ENCODE results near the gene LSM3. TPM values are rescaled to one million over a fixed set of nuclear protein-coding genes. Genes with fewer than 3 reads are reported as not detected.

LSM3 gene
- total and polyA plus RNA-seq, 9 of the 15 experiments (the other 6 are each of a cell fraction or from before 2014, with no cell fraction given): 33.8 to 203 (median 61.2) TPM

DNA sequence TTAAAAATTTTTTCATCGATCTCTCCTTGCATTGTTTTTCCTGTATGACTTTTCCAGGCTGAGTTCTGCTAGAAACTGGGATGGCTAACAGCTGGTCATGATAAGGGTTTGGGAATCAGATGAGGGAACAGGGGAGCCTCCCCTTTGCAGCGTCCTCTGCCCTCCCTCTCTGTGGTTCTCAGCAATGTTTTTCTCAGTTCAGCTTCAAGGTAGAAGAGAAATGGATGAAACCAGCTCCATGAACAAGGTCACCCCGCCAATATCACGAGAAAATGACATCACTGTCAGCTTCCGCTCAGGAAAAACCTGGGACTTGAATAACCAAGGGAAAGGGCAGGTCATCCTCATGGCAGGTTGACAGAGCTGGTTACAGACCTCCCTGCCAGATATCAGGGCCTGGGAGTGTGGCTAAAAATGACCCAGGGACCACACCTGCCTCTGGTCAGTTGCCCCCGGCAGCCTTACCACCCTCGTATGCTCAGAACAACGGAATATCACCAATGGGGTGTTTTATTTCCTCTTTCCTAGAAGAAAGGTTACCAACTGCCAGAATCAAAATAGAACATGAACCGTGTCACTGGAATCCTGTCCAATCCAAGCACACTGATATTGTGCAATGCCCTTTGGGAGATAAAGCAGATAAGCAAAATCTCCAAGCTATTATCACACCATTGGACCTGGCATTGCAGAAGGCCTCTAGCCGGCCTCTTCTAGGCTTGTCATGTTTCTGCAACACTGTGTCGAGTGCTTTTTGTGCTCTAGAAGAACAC is 26.1 kb downstream of the LSM3 start (continued):
- TF ChIP-seq, protein P1, sequence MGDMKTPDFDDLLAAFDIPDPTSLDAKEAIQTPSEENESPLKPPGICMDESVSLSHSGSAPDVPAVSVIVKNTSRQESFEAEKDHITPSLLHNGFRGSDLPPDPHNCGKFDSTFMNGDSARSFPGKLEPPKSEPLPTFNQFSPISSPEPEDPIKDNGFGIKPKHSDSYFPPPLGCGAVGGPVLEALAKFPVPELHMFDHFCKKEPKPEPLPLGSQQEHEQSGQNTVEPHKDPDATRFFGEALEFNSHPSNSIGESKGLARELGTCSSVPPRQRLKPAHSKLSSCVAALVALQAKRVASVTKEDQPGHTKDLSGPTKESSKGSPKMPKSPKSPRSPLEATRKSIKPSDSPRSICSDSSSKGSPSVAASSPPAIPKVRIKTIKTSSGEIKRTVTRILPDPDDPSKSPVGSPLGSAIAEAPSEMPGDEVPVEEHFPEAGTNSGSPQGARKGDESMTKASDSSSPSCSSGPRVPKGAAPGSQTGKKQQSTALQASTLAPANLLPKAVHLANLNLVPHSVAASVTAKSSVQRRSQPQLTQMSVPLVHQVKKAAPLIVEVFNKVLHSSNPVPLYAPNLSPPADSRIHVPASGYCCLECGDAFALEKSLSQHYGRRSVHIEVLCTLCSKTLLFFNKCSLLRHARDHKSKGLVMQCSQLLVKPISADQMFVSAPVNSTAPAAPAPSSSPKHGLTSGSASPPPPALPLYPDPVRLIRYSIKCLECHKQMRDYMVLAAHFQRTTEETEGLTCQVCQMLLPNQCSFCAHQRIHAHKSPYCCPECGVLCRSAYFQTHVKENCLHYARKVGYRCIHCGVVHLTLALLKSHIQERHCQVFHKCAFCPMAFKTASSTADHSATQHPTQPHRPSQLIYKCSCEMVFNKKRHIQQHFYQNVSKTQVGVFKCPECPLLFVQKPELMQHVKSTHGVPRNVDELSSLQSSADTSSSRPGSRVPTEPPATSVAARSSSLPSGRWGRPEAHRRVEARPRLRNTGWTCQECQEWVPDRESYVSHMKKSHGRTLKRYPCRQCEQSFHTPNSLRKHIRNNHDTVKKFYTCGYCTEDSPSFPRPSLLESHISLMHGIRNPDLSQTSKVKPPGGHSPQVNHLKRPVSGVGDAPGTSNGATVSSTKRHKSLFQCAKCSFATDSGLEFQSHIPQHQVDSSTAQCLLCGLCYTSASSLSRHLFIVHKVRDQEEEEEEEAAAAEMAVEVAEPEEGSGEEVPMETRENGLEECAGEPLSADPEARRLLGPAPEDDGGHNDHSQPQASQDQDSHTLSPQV (IDR thresholded peaks at IDR 0.05): peak; percentile 91
- TF ChIP-seq, protein P2, sequence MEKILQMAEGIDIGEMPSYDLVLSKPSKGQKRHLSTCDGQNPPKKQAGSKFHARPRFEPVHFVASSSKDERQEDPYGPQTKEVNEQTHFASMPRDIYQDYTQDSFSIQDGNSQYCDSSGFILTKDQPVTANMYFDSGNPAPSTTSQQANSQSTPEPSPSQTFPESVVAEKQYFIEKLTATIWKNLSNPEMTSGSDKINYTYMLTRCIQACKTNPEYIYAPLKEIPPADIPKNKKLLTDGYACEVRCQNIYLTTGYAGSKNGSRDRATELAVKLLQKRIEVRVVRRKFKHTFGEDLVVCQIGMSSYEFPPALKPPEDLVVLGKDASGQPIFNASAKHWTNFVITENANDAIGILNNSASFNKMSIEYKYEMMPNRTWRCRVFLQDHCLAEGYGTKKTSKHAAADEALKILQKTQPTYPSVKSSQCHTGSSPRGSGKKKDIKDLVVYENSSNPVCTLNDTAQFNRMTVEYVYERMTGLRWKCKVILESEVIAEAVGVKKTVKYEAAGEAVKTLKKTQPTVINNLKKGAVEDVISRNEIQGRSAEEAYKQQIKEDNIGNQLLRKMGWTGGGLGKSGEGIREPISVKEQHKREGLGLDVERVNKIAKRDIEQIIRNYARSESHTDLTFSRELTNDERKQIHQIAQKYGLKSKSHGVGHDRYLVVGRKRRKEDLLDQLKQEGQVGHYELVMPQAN (IDR thresholded peaks at IDR 0.05; ENCODE audit: borderline replicate concordance): no peak
- TF ChIP-seq, protein P3, sequence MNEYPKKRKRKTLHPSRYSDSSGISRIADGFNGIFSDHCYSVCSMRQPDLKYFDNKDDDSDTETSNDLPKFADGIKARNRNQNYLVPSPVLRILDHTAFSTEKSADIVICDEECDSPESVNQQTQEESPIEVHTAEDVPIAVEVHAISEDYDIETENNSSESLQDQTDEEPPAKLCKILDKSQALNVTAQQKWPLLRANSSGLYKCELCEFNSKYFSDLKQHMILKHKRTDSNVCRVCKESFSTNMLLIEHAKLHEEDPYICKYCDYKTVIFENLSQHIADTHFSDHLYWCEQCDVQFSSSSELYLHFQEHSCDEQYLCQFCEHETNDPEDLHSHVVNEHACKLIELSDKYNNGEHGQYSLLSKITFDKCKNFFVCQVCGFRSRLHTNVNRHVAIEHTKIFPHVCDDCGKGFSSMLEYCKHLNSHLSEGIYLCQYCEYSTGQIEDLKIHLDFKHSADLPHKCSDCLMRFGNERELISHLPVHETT (CRISPR knock-in tag; conservative IDR thresholded peaks at IDR 0.05 in 1 of 2, IDR thresholded peaks at IDR 0.05 in 1 of 2): peak in 1 of 2 experiments; percentile 74; a peak in 1 of 4 replicates
- no peak for TF ChIP-seq HMG20A (CRISPR knock-in tag; conservative IDR thresholded peaks at IDR 0.05)
- TF ChIP-seq ESRRB (CRISPR knock-in tag; IDR thresholded peaks at IDR 0.05; ENCODE audit: borderline replicate concordance): no peak
- TF ChIP-seq, protein P4, sequence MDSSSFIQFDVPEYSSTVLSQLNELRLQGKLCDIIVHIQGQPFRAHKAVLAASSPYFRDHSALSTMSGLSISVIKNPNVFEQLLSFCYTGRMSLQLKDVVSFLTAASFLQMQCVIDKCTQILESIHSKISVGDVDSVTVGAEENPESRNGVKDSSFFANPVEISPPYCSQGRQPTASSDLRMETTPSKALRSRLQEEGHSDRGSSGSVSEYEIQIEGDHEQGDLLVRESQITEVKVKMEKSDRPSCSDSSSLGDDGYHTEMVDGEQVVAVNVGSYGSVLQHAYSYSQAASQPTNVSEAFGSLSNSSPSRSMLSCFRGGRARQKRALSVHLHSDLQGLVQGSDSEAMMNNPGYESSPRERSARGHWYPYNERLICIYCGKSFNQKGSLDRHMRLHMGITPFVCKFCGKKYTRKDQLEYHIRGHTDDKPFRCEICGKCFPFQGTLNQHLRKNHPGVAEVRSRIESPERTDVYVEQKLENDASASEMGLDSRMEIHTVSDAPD (CRISPR knock-in tag; IDR thresholded peaks at IDR 0.05): no peak
- peak in 1 of 2 experiments; percentile 78; a peak in 2 of 4 replicates for TF ChIP-seq TBL1XR1 (IDR thresholded peaks at IDR 0.05; ENCODE audit: low read length in 2 of 2)
- peak; percentile 65 for TF ChIP-seq GABPA (tag; conservative IDR thresholded peaks at IDR 0.05; ENCODE audit: low read depth)
- TF ChIP-seq, protein P5, sequence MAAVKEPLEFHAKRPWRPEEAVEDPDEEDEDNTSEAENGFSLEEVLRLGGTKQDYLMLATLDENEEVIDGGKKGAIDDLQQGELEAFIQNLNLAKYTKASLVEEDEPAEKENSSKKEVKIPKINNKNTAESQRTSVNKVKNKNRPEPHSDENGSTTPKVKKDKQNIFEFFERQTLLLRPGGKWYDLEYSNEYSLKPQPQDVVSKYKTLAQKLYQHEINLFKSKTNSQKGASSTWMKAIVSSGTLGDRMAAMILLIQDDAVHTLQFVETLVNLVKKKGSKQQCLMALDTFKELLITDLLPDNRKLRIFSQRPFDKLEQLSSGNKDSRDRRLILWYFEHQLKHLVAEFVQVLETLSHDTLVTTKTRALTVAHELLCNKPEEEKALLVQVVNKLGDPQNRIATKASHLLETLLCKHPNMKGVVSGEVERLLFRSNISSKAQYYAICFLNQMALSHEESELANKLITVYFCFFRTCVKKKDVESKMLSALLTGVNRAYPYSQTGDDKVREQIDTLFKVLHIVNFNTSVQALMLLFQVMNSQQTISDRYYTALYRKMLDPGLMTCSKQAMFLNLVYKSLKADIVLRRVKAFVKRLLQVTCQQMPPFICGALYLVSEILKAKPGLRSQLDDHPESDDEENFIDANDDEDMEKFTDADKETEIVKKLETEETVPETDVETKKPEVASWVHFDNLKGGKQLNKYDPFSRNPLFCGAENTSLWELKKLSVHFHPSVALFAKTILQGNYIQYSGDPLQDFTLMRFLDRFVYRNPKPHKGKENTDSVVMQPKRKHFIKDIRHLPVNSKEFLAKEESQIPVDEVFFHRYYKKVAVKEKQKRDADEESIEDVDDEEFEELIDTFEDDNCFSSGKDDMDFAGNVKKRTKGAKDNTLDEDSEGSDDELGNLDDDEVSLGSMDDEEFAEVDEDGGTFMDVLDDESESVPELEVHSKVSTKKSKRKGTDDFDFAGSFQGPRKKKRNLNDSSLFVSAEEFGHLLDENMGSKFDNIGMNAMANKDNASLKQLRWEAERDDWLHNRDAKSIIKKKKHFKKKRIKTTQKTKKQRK (IDR thresholded peaks at IDR 0.05; ENCODE audit: borderline replicate concordance, low read depth, low read length): no peak
- TF ChIP-seq, protein P6, sequence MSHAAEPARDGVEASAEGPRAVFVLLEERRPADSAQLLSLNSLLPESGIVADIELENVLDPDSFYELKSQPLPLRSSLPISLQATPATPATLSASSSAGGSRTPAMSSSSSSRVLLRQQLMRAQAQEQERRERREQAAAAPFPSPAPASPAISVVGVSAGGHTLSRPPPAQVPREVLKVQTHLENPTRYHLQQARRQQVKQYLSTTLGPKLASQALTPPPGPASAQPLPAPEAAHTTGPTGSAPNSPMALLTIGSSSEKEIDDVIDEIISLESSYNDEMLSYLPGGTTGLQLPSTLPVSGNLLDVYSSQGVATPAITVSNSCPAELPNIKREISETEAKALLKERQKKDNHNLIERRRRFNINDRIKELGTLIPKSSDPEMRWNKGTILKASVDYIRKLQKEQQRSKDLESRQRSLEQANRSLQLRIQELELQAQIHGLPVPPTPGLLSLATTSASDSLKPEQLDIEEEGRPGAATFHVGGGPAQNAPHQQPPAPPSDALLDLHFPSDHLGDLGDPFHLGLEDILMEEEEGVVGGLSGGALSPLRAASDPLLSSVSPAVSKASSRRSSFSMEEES (CRISPR knock-in tag; IDR thresholded peaks at IDR 0.05): no peak

All from K562 (cell line).